ENCODE measurements around the gene UNC5A. TPM values are rescaled to one million over a fixed set of nuclear protein-coding genes. Genes with fewer than 3 reads are reported as not detected.

Gene UNC5A
- total RNA-seq, 4 donors from 2014 or later, result 0.48 TPM; not detected in 3

DNA sequence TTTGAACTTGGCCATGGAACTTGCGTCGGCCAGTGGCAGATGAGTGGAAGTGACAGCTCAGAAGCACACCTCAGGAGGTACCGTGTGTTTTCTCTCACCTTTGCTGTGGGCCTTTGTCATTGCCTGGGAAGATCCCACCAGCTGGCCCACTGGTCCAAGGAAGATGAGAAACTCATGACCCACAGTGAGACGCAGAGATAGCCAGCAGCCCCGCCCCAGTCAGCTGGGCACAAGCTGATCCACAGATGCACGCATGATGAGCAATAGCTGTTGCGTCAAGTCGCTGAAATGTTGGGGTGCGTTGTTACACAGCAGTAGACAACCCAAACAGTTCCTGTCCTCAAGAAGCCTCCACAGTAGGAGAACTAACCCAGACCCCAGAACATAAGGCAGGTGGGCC, 30.8 kb upstream of the UNC5A start:
- intact Hi-C loops (cut with DNase I; ENCODE audit: low total_unique reads), result no loop called here
- no peaks in the 10 kb centered on the region for H3K27me3 ChIP-seq

DNA sequence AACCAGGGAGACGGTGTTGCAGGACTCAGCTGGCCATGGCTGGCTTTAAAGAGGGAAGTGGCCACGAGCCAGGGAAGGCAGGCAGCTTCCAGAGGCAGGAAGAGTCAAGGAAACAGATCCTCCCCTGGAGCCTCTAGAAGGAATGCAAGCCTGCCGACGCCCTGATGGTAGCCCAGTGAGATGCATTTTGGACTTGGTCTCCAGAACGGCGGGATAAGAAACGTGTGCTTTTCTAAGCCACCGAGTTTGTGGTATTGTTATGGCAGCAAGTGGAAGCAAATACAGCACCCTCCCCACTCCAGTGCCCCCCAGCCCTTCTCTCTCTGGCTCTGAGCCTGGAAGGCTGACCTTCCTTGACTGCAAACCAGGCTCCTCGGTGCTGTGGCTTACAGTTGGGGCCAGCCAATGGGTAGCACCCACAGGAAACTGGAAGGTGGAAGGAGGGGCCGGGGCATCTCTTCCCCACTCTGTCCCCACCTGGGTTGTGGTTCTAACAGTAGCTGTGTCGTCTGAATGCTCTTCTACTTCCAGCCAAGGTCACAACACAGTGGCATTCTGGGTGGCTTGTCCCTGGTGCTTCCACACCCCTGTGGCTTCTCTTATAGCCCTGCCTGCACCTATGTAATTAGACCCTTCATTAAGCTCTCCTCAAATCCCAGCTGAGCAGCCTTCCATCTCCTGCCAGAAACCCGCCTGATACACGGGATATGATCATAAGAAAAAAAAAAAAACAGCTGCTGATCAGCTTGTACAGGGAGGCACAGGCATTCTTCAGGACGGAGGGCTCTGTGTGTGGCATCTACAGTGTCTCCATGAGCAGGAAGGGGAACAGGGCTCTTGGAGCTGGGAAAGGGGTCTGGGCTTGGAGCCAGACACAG, 29.9 kb upstream of the UNC5A start:
- no peak overlapping the region for H3K4me3 ChIP-seq
- no peaks in the 10 kb centered on the region for H3K9me3 ChIP-seq
- DNase-seq, result no peak
- no peak overlapping the region for H3K27ac ChIP-seq
- TF ChIP-seq POLR2A (IDR thresholded peaks at IDR 0.05), result no peak
- TF ChIP-seq, protein P1, sequence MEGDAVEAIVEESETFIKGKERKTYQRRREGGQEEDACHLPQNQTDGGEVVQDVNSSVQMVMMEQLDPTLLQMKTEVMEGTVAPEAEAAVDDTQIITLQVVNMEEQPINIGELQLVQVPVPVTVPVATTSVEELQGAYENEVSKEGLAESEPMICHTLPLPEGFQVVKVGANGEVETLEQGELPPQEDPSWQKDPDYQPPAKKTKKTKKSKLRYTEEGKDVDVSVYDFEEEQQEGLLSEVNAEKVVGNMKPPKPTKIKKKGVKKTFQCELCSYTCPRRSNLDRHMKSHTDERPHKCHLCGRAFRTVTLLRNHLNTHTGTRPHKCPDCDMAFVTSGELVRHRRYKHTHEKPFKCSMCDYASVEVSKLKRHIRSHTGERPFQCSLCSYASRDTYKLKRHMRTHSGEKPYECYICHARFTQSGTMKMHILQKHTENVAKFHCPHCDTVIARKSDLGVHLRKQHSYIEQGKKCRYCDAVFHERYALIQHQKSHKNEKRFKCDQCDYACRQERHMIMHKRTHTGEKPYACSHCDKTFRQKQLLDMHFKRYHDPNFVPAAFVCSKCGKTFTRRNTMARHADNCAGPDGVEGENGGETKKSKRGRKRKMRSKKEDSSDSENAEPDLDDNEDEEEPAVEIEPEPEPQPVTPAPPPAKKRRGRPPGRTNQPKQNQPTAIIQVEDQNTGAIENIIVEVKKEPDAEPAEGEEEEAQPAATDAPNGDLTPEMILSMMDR (IDR thresholded peaks at IDR 0.05), result no peak
- no peaks in the 10 kb centered on the region for H3K4me1 ChIP-seq
- no peaks in the 10 kb centered on the region for H3K27me3 ChIP-seq
- intact Hi-C loops (cut with DNase I; ENCODE audit: low total_unique reads), result no loop called here
- H3K36me3 ChIP-seq, result no peaks in the 10 kb centered on the region

More for the DNA sequence above, 30.8 kb upstream of the UNC5A start:
- H3K36me3 ChIP-seq, result no peaks in the 10 kb centered on the region
- no peak overlapping the region for H3K27ac ChIP-seq
- no peak overlapping the region for H3K4me3 ChIP-seq
- no peaks in the 10 kb centered on the region for H3K4me1 ChIP-seq
- no peak for DNase-seq
- H3K9me3 ChIP-seq, result no peaks in the 10 kb centered on the region
- TF ChIP-seq, protein P1 (IDR thresholded peaks at IDR 0.05), result no peak
- no peak for TF ChIP-seq POLR2A (IDR thresholded peaks at IDR 0.05)

DNA sequence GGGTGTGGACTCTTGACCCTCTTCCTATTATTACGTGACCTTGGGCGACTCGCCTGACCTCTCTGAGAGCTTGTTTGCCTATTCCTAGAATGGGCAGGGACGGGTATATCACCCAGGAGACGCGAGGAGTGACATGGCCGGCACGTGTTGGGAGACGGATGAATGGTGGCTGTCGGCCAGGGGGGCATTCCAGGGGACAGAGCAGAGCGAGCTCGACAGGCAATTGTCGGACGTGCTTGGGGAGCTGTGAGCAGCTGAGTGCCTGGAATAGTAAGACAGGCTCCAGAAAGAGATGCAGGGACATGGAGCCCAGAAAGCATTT, 29.3 kb upstream of the UNC5A start:
- Histone ChIP-seq H3K9me3 (no peaks in the 10 kb centered on the region), H3K4me1 (no peaks in the 10 kb centered on the region), H3K36me3 (no peaks in the 10 kb centered on the region), H3K27me3 (no peaks in the 10 kb centered on the region), H3K4me3 (no peak overlapping the region), H3K27ac (no peak overlapping the region)
- no peak for DNase-seq
- TF ChIP-seq, protein P1 (IDR thresholded peaks at IDR 0.05), result no peak
- no peak for TF ChIP-seq POLR2A (IDR thresholded peaks at IDR 0.05)
- intact Hi-C loops (cut with DNase I; ENCODE audit: low total_unique reads), result no loop called here

DNA sequence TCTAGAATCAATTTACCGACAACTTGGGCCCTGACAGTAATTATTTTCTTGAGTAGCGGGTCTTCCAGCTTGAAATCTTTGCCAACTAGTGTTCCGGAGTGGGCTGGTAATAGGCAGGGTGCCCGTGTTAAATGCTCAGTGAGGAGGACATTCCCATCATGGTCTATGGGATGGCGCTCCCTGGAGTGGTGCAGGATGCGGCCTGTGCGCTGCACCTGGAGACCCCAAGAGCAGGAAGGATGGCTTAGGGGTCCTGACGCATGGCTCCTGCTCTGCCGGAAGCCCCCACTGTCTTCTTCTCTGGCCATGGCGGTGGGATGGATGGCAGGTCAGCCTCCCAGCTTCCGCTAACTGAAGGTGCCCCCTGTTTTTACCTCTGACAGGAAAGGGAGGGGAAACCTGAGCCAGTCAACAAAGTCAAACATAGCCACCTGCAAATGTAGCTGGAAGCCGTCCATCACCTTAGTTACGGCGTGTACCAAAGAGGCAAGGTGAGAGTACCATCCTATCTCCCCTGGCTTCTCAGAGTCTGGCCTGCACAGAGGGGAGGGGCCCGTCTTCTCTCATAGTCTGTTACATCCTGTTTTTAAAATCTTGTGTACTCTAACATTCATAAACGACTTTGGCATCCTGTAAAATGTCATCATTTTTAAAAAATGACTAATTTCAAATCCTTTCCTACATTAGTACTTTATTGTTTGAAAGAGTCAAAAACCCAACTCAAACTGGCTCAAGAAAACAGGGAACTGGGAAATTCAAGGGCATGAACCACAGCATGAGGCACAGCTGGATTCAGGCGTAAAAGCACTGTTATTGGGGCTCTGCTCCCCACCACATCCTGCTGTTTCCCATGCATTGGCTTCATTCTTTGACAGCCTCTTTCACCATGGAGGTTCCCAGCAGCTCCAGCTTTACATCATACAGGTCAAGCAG, 28.5 kb upstream of the UNC5A start:
- H3K4me1 ChIP-seq, result no peaks in the 10 kb centered on the region
- intact Hi-C loops (cut with DNase I; ENCODE audit: low total_unique reads), result no loop called here
- no peaks in the 10 kb centered on the region for H3K9me3 ChIP-seq
- no peaks in the 10 kb centered on the region for H3K27me3 ChIP-seq
- H3K27ac ChIP-seq, result no peak overlapping the region
- H3K36me3 ChIP-seq, result no peaks in the 10 kb centered on the region
- no peak for DNase-seq
- TF ChIP-seq, protein P1 (IDR thresholded peaks at IDR 0.05), result no peak
- no peak overlapping the region for H3K4me3 ChIP-seq

Data from uterus (tissue), 4 donors.